MV-4-11 (cell line): ENCODE results near the gene TLR10.

Source experiments
- DNase-seq: peaks from one replicate; lab custom pipeline; 2025; lab: John Stamatoyannopoulos, UW

Gene TLR10

DNA sequence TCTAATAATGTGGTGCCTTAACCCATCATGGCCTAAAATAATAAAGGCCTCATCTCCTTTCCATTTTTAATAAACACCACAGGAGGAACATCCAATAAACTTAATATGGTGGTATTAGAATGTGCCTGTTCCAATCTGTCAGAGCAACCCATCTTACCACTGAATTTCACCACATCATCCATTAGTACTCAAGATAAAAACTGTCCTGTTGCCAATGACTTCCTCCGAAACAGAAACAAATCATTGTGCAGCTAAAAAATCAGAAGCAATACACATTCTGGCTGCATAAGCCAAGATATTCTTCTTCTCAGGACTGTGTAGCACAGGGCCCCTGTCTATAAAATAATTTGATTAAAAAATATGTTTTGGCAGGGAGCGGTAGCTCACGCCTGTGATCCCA lies 18.5 kb downstream of the TLR10 start:
- DNase-seq, result peak; percentile 39

DNA sequence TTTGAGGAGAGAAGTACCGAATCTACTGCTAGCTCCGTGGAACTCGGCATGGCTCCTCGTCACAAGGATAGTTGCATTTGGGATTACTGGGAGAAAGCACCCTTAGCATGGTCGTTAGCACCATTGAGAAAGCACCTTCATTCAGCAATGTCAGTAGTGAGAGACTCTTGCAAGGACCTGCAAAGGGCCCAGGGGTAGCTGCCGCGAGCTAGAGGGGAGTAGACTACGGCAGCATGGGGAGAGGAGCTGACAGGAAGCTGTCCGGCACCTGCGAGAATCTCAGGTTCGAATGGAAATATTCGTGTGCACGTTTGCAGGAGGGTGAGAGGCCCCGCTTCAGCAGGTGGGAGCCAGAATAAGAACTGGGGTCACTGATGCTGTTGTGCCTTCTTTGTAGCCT lies 20.2 kb downstream of the TLR10 start:
- DNase-seq, result no peak

DNA sequence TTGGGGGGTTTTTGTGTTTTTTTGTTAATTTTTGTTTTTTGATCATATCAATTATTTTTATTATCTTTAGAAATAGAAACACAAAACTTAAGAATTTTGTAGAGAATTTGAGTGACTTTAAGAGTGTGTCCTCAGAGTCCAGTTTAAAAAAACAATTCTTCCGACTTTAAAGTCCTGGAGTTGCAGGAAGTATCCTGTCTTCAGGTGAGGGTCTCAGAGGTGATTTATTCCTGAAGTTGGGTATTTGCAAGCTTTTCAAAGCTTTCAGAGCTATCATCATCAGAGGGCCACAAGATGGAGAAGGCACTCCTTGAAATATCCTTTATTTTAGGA lies 23.0 kb downstream of the TLR10 start:
- DNase-seq, result no peak

DNA sequence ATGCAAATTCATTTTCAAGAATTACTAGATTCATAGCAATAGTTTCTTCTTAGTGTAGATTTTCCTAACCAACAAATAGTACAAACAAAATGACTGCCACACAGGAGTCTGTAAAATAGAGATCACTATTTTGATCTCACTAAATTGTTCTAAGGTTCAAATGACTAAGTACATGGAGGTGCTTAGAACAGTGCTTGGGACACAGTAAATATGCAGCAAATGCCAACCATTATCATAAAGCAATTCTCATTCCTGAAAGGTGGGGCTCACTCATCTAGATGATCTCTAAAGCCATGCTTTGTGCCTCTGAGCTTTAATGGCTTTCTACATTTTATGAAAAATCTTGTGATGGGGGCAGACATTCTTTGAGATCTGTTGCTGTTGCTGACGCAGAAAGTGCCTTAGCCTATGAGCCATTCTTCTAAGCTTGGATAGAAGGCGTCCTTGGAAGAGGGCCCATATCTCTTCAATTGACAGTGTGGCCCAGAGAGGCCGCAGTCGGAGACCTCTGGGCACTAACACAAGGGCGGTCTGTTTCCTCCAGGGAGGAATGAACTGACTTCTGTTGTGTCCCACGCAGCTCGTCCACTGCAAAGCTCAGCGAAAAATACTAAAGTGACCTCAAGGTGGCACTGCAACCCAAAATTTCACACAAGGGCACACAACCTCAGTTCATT lies 23.5 kb downstream of the TLR10 start:
- DNase-seq, result peak; percentile 52

DNA sequence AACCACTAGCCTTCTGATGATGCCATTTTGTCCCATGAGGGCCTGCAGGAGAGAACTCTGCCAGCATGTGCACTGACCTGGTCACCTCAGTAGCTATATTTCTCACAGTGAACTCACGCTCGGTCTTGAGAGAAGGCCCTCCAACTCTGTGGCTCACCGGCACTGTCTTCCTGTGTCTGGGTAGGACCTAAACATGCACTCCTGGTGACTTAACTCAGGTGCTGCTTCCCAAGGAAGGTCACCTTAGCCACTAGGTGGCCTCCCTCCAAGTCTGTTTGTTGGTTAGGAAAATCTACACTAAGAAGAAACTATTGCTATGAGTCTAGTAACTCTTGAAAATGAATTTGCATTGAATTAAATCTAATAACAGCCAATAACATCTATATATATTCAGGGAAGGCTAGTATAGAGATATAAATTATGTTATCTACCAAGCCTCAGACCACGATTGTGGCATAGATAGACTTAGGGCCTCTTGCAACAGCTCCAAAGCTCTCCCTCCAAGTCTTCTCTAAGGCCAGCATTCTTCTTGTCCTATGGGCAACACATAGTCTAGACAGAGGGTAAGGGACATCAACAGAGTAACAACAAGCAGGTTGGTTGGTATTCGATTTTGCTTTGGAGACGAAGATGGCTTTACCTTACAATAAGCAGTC lies 24.7 kb downstream of the TLR10 start:
- no peak for DNase-seq

DNA sequence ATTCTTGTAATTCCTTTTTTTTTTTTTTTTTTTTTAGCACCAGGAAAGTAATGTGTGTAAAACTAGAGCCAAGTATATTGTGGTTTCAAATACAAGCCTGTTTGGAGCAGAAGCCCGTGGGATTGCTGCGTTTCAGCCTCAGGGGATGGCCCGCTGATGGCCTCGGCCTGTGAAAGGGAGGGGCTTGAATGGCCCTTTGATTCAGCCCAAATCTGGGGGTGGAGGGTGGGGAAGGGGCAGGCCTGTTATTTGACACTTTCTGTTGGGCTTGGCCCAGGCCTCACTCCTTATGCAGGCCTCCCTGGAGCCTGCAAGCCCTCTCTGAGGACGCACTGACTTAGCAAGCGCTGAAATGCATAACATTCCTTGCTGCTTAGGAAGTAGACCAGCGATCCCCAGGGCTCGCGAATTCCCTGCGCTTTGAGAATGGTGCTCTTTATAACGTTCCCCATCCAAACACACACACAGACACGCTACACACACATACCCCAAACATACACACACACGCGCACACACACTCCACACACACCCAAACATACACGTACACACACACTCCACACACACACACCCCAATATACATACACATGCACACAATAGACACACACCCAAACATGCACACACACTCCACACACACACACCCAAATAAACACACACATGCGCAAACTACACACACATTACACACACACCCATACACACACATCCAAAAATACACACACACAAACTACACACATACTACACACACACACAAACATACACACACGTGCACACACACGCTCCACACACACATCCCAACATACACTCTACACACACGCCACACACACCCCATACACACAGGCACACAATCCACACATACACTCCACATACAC lies 29.6 kb downstream of the TLR10 start:
- no peak for DNase-seq

DNA sequence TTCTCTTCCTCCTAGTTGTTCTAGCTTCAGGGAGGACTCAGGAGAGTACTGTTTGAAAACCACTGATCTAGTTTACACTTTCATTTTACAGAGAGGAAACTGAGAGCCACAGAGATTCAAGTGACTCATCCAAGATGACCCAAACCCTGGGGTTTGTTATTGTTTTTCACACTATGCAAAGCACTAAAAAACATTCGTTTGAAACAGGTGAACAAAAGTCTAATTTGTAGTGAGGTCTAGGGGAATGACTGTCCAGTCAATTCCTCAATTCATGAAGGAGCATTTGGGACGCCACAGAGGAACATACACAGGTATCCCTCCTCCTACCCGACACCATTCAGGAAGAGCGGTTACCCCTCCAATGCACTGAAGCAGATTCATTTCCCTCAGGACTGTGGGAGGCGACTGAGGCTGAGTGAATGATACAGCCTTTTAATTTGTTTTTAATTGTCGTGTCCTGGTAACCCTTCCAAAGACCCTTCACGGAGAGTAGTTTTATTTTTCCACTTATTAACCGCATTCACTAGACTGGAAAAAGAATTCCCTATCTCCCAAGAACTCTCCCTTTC lies 30.3 kb downstream of the TLR10 start:
- DNase-seq, result peak; percentile 59

DNA sequence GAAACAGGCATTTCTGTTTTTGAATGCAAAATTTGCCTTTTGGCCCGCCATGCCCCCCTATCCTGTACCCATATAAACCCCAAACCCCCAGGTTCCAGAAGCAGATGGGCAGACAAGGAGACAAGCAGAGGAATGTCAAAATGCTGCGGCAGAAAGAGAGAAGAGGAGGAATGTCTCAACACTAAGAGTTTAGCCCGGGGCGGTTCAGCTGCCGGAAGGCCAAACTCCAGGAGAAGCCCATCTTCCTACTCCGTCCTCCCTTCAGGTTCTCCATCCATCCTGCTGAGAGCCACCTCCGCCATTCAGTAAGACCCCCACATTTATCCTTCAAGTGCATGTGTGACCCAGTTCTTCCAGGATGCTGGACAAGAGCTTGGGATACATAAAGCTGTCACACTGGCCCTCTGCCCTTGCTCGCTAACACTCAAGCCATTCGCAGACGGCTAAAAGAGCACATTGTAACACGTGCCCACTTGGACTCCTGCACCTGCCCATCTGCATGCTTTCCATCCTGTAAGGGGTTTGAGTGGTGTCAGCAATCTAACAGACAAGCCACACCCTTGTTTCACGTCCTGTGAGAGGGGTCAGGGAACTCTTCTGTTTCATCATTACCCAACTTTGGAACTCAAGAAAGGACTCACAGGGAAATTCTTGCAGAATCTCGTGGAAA lies 31.3 kb downstream of the TLR10 start:
- no peak for DNase-seq

DNA sequence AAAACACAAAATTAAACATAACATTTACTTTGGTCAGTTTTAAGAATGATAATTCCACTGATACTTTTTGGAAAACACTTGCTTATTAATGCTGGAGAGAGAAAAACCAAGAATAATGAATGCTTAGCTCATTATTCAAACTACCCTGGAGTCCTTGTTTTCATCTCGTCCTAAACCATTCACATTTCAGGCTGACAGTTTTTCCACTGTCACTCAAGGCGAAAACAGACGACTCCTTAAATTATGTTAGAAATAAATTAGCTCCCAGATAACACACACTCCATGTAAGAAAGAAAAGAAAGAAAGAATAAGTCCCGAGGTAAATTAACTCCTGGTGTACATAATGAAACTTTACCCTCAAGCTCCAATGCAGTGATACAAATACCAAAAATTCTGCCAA lies 33.5 kb downstream of the TLR10 start:
- no peak for DNase-seq

DNA sequence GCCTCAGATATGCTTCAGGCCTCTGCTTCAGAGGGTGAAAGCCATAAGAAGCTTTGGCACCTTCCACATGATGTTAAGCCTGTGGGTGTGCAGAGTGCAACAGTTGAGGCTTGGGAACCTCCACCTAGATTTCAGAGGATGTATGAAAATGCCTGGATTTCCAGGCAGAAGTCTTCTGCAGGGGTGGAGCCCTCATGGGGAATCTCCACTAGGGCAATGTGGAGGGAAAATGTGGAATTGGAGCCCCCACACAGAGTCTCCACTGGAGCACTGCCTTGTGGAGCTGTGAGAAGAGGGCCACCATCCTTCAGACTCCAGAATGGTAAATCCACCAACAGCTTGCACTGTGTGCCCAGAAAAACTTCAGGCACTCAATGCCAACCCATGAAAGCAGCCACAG lies 35.2 kb downstream of the TLR10 start:
- no peak for DNase-seq

DNA sequence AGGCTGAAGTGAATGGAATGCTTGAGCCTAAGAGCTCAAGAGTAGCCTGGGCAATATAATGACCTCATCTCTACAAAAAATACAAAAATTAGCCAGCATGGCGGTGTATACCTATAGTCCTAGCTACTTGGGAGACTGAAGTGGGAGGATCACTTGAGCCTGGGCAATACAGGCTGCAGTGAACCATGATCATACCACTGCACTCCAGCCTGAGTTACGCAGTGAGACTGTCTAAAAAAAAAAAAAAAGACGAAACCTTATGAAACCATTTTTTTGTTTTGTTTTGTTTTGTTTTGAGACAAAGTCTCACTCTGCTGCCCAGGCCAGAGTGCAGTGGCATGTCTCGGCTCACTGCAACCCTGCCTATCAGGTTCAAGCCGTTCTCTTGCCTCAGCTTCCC lies 36.9 kb downstream of the TLR10 start:
- no peak for DNase-seq

DNA sequence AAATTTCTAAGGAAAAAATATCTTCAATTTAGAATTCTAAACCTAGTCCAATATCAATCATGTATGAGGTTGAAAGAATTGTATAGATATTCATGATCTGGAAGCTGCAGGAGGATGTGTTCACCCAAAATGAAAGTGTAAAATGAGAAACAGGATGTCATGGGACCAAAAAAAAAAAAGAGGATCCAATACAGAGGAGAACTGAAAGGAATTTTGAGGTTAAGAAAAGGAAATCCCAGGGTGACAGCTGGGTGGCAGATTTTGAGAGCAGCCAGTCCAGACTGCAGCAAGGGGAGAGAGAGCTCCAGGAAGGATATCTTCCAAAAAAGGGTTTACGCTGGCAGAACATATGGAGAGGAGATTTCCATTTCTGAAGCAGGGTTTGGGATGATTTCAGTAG lies 38.9 kb downstream of the TLR10 start:
- DNase-seq, result peak; percentile 93

DNA sequence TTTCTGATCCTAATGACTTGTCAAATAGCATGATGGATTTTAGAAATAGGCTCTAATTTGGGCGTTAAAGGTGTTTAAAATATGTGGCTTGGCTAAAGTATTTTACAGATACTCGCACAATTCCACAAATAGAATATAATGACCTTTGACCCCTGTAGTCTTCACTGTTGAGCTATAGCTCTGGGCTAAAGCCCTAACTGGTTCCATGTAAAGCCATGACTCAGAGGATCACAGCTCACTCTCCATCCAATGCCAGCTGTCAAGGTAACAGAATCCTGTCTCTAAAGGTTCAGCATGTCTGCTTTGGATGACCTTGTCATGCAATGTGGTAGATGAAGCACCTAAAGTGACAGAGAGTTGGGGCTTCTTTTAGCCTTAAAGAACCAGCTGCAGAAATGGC lies 42.5 kb downstream of the TLR10 start:
- DNase-seq, result no peak

DNA sequence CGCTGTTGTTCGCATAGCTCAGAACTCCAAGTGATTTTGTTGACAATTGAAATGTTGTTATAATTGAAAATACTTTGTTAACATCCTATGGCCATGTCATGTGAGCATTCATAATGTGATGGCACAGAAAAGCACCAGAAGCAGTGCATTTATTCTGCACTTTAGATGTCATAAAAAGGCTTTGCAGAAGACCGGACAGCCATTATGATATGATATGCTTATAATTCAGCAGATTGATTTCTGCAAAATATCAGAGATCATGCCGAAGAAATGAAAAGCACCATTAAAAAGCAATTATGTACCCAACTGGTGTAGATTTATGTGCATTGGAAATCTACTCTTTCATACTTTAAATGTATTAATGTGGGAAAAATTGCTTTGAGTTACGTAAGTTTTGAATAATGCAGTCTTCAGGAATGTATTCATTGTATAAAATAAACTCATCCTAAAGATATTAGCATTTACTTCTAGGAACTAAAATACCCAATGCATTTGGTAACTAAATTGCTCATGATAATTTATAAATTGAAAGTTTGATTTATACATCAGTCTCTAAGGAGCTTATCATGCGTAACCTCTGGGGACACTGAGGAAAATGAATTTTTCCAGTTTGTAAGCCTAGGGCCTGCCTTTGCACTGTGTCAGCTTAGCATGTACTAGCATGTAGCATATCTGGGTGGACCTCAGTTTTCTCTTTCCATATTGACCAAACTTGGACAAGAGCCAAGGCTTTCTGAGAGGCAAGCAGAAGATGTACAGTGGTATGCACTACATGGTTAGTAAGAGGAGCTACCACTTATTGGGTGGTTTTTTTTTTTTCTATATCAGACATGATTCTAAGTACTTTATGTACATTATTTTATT lies 43.6 kb downstream of the TLR10 start:
- no peak for DNase-seq

DNA sequence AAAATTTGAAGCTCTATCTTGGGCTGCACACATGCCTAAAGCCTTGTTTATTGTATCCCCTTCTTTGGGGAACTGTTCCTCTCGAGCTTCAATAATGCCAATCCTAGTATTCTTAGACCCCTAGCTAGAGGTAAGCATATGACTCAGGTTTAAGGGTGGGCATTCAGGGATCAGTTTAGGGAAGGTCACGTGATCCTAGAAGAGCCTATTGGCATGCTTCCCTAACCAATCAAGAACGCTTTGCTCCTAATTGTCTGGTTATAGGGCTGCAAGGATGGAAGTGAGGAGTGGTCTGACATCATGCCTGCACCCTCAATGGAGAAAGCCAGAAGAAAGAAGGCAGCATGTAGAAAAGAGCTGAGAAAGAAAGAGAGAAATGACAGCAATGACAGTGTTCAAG lies 46.9 kb downstream of the TLR10 start:
- no peak for DNase-seq

DNA sequence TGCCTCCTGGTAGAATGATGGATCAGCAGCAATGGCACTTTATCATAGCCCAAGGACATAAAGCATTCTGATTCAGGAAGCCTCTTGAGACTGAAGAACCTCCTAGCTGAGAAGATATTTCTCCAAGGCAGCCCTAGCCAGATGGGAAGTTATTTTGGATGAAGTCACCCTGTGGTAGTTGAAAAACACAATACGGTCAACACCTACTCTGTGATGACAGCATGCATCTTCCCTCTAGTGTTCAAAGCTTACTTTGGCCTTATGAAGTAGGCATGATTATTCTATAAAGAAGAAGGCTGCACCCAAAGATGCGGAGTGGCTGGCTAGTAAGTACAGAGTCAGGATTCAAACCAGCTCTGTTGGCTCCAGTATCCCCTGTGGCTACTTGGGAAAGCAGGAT lies 47.9 kb downstream of the TLR10 start:
- DNase-seq, result no peak

DNA sequence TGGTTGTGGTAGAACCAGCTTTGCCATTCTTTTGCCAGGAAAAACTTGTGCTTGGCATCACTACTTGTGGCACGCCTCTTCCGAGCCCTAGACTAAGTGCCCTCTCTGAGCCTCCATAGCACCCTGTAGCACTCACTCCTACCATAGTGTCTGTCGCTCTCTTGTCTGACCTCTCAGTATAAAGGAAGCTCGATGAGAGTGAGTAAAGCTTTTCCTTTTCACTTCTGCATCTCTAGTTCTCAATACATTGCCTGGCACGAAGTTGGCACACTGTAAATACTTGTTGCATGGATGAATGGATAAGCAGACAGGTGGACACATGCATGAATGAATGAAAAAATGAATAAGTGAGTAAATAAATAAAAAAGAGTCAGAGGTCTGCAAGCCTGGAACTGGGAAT lies 48.3 kb downstream of the TLR10 start:
- no peak for DNase-seq

DNA sequence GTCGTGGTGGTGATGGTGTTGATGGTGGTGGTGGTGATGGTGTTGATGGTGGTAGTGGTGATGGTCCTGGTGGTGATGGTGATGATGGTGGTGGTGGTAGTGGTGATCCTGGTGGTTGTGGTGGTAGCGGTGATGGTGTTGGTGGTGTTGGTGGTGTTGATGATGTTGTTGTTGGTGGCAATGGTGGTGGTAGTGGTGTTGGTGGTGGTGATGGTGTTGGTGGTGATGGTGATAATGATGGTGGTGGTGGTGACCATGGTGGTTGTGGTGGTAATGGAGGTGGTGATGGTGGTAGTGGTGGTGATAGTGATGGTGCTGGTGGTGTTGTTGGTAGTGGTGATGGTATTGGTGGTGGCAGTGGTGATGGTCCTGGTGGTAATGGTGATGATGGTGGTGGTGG lies 49.1 kb downstream of the TLR10 start:
- DNase-seq, result no peak

DNA sequence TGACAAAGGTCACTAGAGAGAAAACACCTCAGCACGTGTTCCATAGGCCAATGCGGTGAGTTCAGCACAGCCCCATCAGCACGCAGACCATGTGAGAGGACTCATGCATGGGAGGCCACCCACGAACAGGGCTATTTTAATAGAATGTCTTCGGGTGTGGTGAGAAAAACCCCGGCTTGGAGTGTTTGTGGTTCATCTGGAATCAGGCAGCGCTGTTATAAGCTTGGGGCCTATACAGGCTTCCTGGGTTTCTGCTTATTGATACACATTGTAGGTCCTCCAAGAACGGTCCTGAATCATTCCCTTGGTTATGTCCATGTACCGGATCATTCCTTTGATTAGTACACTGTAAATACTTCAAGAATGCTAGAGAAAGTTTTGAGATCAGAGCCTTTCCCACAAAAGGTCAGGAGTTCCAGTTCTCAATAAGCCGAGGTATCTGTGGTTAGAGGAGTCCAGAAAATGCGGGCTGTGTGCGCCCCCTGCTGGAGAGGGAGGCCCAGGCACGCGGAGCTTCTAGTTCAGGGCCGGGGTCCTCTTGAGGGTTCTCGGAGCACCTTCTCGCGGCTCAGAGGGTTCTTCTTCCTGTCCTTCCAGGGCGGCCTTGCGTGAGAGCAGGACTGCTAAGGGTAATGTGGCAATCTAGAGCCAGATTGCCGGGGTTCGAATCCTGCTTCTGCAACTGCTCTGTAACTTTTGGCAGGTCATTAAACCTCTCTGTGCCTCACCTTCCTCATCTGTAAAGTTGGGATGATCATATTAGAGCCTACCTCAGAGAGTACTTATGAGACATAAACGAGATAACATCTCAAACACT lies 51.8 kb downstream of the TLR10 start:
- DNase-seq, result peak; percentile 75

DNA sequence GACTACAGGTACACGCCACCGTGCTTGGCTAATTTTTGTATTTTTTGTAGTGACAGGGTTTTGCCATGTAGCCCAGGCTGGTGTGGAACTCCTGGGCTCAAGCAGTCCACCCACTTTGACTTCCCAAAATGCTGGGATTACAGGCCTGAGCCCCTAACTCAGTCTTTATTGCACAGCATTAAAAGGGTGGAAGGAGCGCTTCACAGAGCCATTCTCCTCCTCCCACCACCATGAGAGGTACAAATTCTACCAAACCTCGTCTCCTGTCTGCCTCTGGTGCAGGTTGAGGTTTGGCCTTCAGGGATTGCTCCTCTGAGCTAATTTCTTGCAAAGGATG lies 52.3 kb downstream of the TLR10 start:
- DNase-seq, result no peak
